Endothelial cell of umbilical vein (primary cell): ENCODE results near the gene HPSE2. TPM values are rescaled to one million over a fixed set of nuclear protein-coding genes. Genes with fewer than 3 reads are reported as not detected.

Source experiments
- BruUV-seq: library from RNA; stranded (reverse); fragments of 400-500 nt; replicated peaks from 2 replicates; lab custom pipeline; 2021; lab: Mats Ljungman, UMichigan
- CTCF ChIA-PET: fragments of 300-600, 350-600 bp; sonication (Branson Sonifier 250); formaldehyde crosslinking; loops from one replicate; lab custom pipeline; 2021; ENCODE audit warnings: antibody characterized with exemption, inconsistent platforms; lab: Charles Lee
- POLR2A ChIA-PET: fragments of 300-600, 350-600 bp; sonication (Branson Sonifier 250); formaldehyde crosslinking; loops from one replicate; lab custom pipeline; 2021; ENCODE audit warnings: antibody characterized with exemption, inconsistent platforms; lab: Charles Lee
- DNase-seq: peaks from one replicate; pipeline ENCODE4 v3.0.0-alpha.2; 2011; ENCODE audit warnings: low read depth, low spot score
- FAIRE-seq: peaks from 2 replicates; lab custom pipeline; 2011; peaks lifted over from hg19 to GRCh38; lab: Jason Lieb, UNC
- H2AFZ ChIP-seq: 2 replicates; pipeline ENCODE4 v1.6.0; 2012; ENCODE audit warnings: low read depth, low read length, control low read depth, inconsistent platforms
- H3K27ac ChIP-seq: 2 replicates; pipeline ENCODE4 v1.5.1; 2011; ENCODE audit warnings: low read depth, mild to moderate bottlenecking, control low read depth, low read length, moderate library complexity; ENCODE audit not compliant: insufficient read depth
- H3K27me3 ChIP-seq, 2 experiments: 2 replicates each; pipeline versions ENCODE4 v1.6.0 to v1.6.1; 2011; ENCODE audit warnings: low read length in 2 of 2, mixed read lengths in 1 of 2; ENCODE audit not compliant: control insufficient read depth in 2 of 2, insufficient read depth in 2 of 2
- H3K36me3 ChIP-seq, 2 experiments: 2 replicates in 1 of 2; 3 replicates in 1 of 2; pipeline ENCODE4 v1.5.1; 2011; ENCODE audit warnings: low read length in 2 of 2, mild to moderate bottlenecking in 1 of 2, moderate library complexity in 1 of 2; ENCODE audit not compliant: control insufficient read depth in 2 of 2, insufficient read depth in 2 of 2; ENCODE audit errors: extremely low read depth in 1 of 2
- H3K4me1 ChIP-seq: 3 replicates; pipeline ENCODE4 v1.5.1; 2011; ENCODE audit warnings: mild to moderate bottlenecking, low read length; ENCODE audit not compliant: control insufficient read depth, insufficient read depth; ENCODE audit errors: extremely low read depth
- H3K4me2 ChIP-seq: 2 replicates; pipeline ENCODE4 v1.6.1; 2011; ENCODE audit warnings: low read length, control low read depth, mixed read lengths; ENCODE audit not compliant: insufficient read depth
- H3K4me3 ChIP-seq, 3 experiments: fragments of 200-600 bp in 1 of 3; sonication (generic), shearing (Covaris generic) in 1 of 3; replicated peaks in 1 of 3; 2 replicates each; pipeline ENCODE4 v1.5.1; 2011 to 2016; ENCODE audit warnings: control low read depth in 3 of 3, low read length in 3 of 3, mild to moderate bottlenecking in 2 of 3, inconsistent platforms in 1 of 3, low read depth in 1 of 3, moderate library complexity in 1 of 3; ENCODE audit not compliant: insufficient read depth in 1 of 3
- H3K79me2 ChIP-seq: 2 replicates; pipeline ENCODE4 v1.6.0; 2012; ENCODE audit warnings: low read length, inconsistent platforms; ENCODE audit not compliant: control insufficient read depth, insufficient read depth
- H3K9ac ChIP-seq: replicated peaks from 2 replicates; pipeline ENCODE3; 2011; ENCODE audit warnings: low read length, control low read depth; ENCODE audit not compliant: insufficient read depth; ENCODE audit errors: extremely low read depth
- H3K9me1 ChIP-seq: replicated peaks from 3 replicates; pipeline ENCODE4 v1.6.0; 2011; ENCODE audit warnings: mild to moderate bottlenecking, low read length; ENCODE audit not compliant: control insufficient read depth, insufficient read depth; ENCODE audit errors: extremely low read depth
- H3K9me3 ChIP-seq: replicated peaks from 2 replicates; pipeline ENCODE4 v1.5.1; 2012; ENCODE audit warnings: low read length, inconsistent platforms; ENCODE audit not compliant: control insufficient read depth, insufficient read depth
- H4K20me1 ChIP-seq: replicated peaks from 2 replicates; pipeline ENCODE3; 2011; ENCODE audit warnings: mild to moderate bottlenecking, low read length; ENCODE audit not compliant: control insufficient read depth, insufficient read depth; ENCODE audit errors: extremely low read depth
- EZH2 ChIP-seq: IDR thresholded peaks from 2 replicates; pipeline ENCODE4 v1.6.1; 2012; ENCODE audit warnings: borderline replicate concordance, low read depth, mild to moderate bottlenecking, moderate library complexity, low read length, inconsistent platforms; ENCODE audit not compliant: severe bottlenecking
- FOS ChIP-seq: IDR thresholded peaks from 2 replicates; pipeline ENCODE4 v1.6.1; 2011; ENCODE audit warnings: mild to moderate bottlenecking, low read length, moderate library complexity, borderline replicate concordance; ENCODE audit not compliant: insufficient read depth
- GATA2 ChIP-seq: IDR thresholded peaks from 2 replicates; pipeline ENCODE4 v1.7.0; 2011; ENCODE audit warnings: low read depth, mild to moderate bottlenecking, moderate library complexity, mixed read lengths, low read length; ENCODE audit not compliant: insufficient read length, insufficient read depth
- JUN ChIP-seq: IDR thresholded peaks from 2 replicates; pipeline ENCODE4 v1.6.1; 2011; ENCODE audit warnings: borderline replicate concordance, low read depth; ENCODE audit not compliant: insufficient read length, insufficient read depth
- MYC ChIP-seq: IDR thresholded peaks from one replicate; pipeline ENCODE4 v1.6.1; 2011; ENCODE audit warnings: mild to moderate bottlenecking, low read depth, low read length
- POLR2AphosphoS5 ChIP-seq: IDR thresholded peaks from 2 replicates; pipeline ENCODE4 v1.6.1; 2012; ENCODE audit warnings: low read depth, mild to moderate bottlenecking, control low read depth, low read length, moderate library complexity; ENCODE audit not compliant: insufficient read depth
- dilution Hi-C: fragments of 300-500 bp; cut with MboI; formaldehyde crosslinking; loops from one replicate; pipeline ENCODE4 v1.15.0; 2019; ENCODE audit warnings: low sequenced_read_pairs; ENCODE audit not compliant: extremely low pct_ligation_motif_present
- intact Hi-C: fragments of 100-400 bp; cut with micrococcal nuclease; formaldehyde crosslinking; loops from one replicate; pipeline ENCODE4 v1.10.0; 2022
- polyA plus RNA-seq, 4 experiments: library from polyadenylated mRNA; depleted of rRNA in 3 of 4; stranded (reverse) in 3 of 4; unstranded in 1 of 4; fragments of >200 nt; gene quantifications; 2 replicates each; pipeline versions ENCODE4 v1.2.1 to v1.2.3, GENCODE V29; 2011 to 2012; ENCODE audit warnings: missing spikeins in 1 of 4
- total RNA-seq: library from RNA; stranded (reverse); gene quantifications from 2 replicates; pipeline ENCODE4 v1.2.3, GENCODE V29; 2021
- TF ChIP-seq, protein P1 (sequence below), 2 donors: IDR thresholded peaks; 1 replicate in 1 of 2; 2 replicates in 1 of 2; pipeline ENCODE4 v1.5.1; 2011; ENCODE audit warnings: low read length in 2 of 2, mild to moderate bottlenecking in 2 of 2, moderate library complexity in 2 of 2, control low read depth in 1 of 2, inconsistent platforms in 1 of 2, low read depth in 1 of 2; ENCODE audit not compliant: insufficient read depth in 1 of 2; ENCODE audit errors: extremely low read depth in 1 of 2
- TF ChIP-seq, protein P2 (sequence below): IDR thresholded peaks from 2 replicates; pipeline ENCODE4 v1.6.1; 2011; ENCODE audit not compliant: insufficient read depth, insufficient read length

HPSE2 gene
- total and polyA plus RNA-seq, 2 donors (not counting 3 experiments of a cell fraction or from before 2014, with no cell fraction given): not detected

DNA sequence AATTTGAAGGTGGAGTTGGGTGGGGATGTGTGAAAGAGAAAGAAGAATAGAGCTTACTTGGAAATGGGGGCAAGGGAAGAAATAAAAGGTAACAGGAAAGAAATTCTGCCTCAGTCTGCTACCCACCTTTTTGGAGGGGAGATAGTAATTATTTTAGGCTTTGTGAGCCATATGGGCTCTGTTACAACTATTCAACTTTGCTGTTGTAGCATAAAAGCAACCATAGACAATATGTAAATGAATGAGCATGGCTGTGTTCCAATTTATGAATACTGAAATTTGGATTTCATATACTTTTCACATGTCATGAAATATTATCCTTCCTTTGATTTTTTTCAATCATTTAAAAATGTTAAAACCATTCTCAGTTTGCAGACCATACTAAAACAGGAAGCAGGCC, 176.9 kb downstream of the HPSE2 start:
- Histone ChIP-seq H3K36me3 (no peaks in the 10 kb centered on the region), H2AFZ (no peak overlapping the region), H3K4me1 (no peaks in the 10 kb centered on the region), H3K9me1 (no peaks in the 10 kb centered on the region), H3K27me3 (no peaks in the 10 kb centered on the region), H3K9me3 (no peaks in the 10 kb centered on the region), H3K4me3 (no peak overlapping the region), H3K9ac (no peak overlapping the region), H4K20me1 (no peaks in the 10 kb centered on the region), H3K27ac (no peak overlapping the region), H3K4me2 (no peak overlapping the region), H3K79me2 (no peaks in the 10 kb centered on the region)
- CTCF ChIA-PET: no interaction called here
- POLR2A ChIA-PET: no interaction called here
- BruUV-seq: no TSS peak
- dilution Hi-C loops: no loop called here
- no peak for TF ChIP-seq JUN
- no peak for TF ChIP-seq FOS
- no peak for TF ChIP-seq POLR2AphosphoS5
- no peak for TF ChIP-seq MYC
- no peak for TF ChIP-seq EZH2
- no peak for TF ChIP-seq GATA2
- intact Hi-C loops: no loop called here
- no peak for FAIRE-seq
- no peak for DNase-seq

DNA sequence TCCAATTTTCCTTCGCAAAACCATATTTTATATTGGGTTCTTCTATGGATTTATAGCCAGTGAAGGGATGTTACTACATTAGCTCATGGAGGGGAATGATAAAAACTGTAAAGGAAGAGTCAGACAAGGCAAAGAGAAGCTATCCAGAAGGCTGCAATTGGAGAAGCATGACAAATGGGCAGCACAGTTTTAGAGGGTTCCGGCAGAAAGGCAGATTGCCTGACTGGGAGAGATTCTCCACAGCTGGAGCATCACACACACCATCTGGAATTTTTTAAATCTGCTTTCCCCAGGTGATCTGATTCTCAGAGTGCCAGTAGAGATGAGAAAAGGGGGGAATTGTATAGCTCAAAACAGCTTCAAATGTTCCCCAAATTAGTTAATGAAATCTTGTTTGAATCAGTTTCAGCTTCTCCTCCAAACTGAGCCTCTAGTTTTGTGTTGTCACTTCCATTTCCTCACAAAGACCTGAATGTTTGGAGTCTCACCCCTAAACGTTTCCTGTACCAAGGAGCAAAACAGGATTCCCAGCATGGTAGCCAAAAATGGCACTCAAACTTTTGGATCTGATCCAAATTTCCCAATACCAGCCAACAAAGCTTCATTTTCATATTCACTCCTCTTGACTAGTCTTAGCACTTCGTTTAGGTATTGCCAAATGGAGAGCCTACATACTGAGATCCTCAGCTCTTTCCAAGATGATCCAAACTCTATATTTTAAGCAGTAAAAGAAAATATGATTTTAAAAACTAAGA, 177.5 kb downstream of the HPSE2 start:
- no TSS peak for BruUV-seq

More for the DNA sequence above, 177.5 kb downstream of the HPSE2 start:
- FAIRE-seq (no peak), DNase-seq (no peak)
- Histone ChIP-seq H4K20me1 (no peaks in the 10 kb centered on the region), H2AFZ (no peak overlapping the region), H3K9me3 (no peaks in the 10 kb centered on the region), H3K36me3 (no peaks in the 10 kb centered on the region), H3K9me1 (no peaks in the 10 kb centered on the region), H3K79me2 (no peaks in the 10 kb centered on the region), H3K9ac (no peak overlapping the region), H3K27ac (no peak overlapping the region), H3K27me3 (no peaks in the 10 kb centered on the region), H3K4me3 (no peak overlapping the region), H3K4me2 (no peak overlapping the region), H3K4me1 (no peaks in the 10 kb centered on the region)
- dilution Hi-C loops (no loop called here), intact Hi-C loops (no loop called here)
- TF ChIP-seq EZH2: no peak
- no peak for TF ChIP-seq GATA2
- no peak for TF ChIP-seq JUN
- no peak for TF ChIP-seq MYC
- TF ChIP-seq, protein P1, sequence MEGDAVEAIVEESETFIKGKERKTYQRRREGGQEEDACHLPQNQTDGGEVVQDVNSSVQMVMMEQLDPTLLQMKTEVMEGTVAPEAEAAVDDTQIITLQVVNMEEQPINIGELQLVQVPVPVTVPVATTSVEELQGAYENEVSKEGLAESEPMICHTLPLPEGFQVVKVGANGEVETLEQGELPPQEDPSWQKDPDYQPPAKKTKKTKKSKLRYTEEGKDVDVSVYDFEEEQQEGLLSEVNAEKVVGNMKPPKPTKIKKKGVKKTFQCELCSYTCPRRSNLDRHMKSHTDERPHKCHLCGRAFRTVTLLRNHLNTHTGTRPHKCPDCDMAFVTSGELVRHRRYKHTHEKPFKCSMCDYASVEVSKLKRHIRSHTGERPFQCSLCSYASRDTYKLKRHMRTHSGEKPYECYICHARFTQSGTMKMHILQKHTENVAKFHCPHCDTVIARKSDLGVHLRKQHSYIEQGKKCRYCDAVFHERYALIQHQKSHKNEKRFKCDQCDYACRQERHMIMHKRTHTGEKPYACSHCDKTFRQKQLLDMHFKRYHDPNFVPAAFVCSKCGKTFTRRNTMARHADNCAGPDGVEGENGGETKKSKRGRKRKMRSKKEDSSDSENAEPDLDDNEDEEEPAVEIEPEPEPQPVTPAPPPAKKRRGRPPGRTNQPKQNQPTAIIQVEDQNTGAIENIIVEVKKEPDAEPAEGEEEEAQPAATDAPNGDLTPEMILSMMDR (IDR thresholded peaks at IDR 0.05; ENCODE audit: extremely low read depth in 1 of 2, insufficient read depth in 1 of 2, low read depth in 1 of 2, low read length in 2 of 2): no peak
- no peak for TF ChIP-seq POLR2AphosphoS5
- TF ChIP-seq, protein P2, sequence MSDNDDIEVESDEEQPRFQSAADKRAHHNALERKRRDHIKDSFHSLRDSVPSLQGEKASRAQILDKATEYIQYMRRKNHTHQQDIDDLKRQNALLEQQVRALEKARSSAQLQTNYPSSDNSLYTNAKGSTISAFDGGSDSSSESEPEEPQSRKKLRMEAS: no peak
- POLR2A ChIA-PET: no interaction called here
- CTCF ChIA-PET: no interaction called here
